HepG2 (cell line): ENCODE results near the gene NTN4. TPM values are rescaled to one million over a fixed set of nuclear protein-coding genes. Genes with fewer than 3 reads are reported as not detected.

Experiments
- ZFP62 ChIP-seq: sonication (generic); formaldehyde crosslinking; IDR thresholded peaks from 2 replicates; pipeline ENCODE4 v1.4.0; 2020; ENCODE audit warnings: missing genetic modification reagents
- ZHX2 ChIP-seq, 2 experiments: sonication (generic) in 1 of 2; formaldehyde crosslinking in 1 of 2; IDR thresholded peaks; 2 replicates each; pipeline versions ENCODE4 v1.6.1 to v1.9.0; 2014 to 2022; ENCODE audit warnings: antibody characterized with exemption in 1 of 2, borderline replicate concordance in 1 of 2, inconsistent platforms in 1 of 2, low read depth in 1 of 2, missing genetic modification reagents in 1 of 2
- polyA plus RNA-seq, 8 experiments: library from polyadenylated mRNA; depleted of rRNA in 3 of 8; stranded (reverse) in 7 of 8; unstranded in 1 of 8; fragments of >200 nt; fragmentation: Illumina TruSeq in 4 of 8; extraction: Trizol in 4 of 8; gene quantifications; 2 replicates each; pipeline versions ENCODE4 v1.2.1 to v1.2.3, GENCODE V29; 2011 to 2016; ENCODE audit warnings: low read depth in 4 of 8, missing spikeins in 1 of 8, mixed read lengths in 1 of 8; ENCODE audit not compliant: insufficient read depth in 1 of 8
- total RNA-seq, 5 experiments: library from RNA; depleted of rRNA; stranded (reverse); fragments of >200 nt; fragmentation: Illumina TruSeq; extraction: Trizol; gene quantifications; 2 replicates each; pipeline ENCODE4 v1.2.3, GENCODE V29; 2016; ENCODE audit warnings: low read depth in 1 of 5

Gene NTN4
- total and polyA plus RNA-seq, 2 of the 13 experiments (the other 11 are each of a cell fraction or from before 2014, with no cell fraction given), result 7.8 to 11.5 TPM

GRCh38 chr12:95790917-95791849 lies 619 bp upstream of the NTN4 start (continued):
- TF ChIP-seq ZHX2 (IDR thresholded peaks at IDR 0.05; ENCODE audit: low read depth), result no peak
- no peak for TF ChIP-seq ZHX2 (CRISPR knock-in tag; IDR thresholded peaks at IDR 0.05; ENCODE audit: borderline replicate concordance)
- TF ChIP-seq ZFP62 (CRISPR knock-in tag), result no peak
